Common myeloid progenitor, CD34-positive (primary cell): Measurements from ENCODE around the gene GALNT14.

Source experiments
- CTCF ChIA-PET: fragments of 350-600 bp; sonication (Branson Sonifier 250); formaldehyde crosslinking; loops from one replicate; lab custom pipeline; 2021; ENCODE audit warnings: antibody characterized with exemption; lab: Charles Lee
- POLR2A ChIA-PET: fragments of 350-600 bp; sonication (Branson Sonifier 250); formaldehyde crosslinking; loops from one replicate; lab custom pipeline; 2021; ENCODE audit warnings: antibody characterized with exemption; lab: Charles Lee
- DNase-seq, 3 donors: peaks; one replicate each; pipeline versions ENCODE4 v3.0.0 to v3.0.0-alpha.2; 2013
- H3K27ac ChIP-seq, 2 experiments: 1 replicate in 1 of 2; 2 replicates in 1 of 2; pipeline ENCODE4 v1.7.0; 2013; ENCODE audit warnings: inconsistent platforms in 2 of 2, low read length in 2 of 2, mild to moderate bottlenecking in 2 of 2, low read depth in 1 of 2, moderate library complexity in 1 of 2; ENCODE audit not compliant: severe bottlenecking in 2 of 2, insufficient read depth in 1 of 2, poor library complexity in 1 of 2
- H3K27me3 ChIP-seq, 5 experiments: replicated peaks in 2 of 5; 1 replicate in 3 of 5; 2 replicates in 2 of 5; pipeline versions ENCODE4 v1.6.1 to v1.7.0; 2013; ENCODE audit warnings: low read length in 4 of 5, mild to moderate bottlenecking in 2 of 5, moderate library complexity in 2 of 5, inconsistent platforms in 1 of 5; ENCODE audit not compliant: insufficient read depth in 5 of 5, control insufficient read depth in 4 of 5
- H3K36me3 ChIP-seq, 4 experiments: 1 replicate in 2 of 4; 2 replicates in 2 of 4; pipeline versions ENCODE4 v1.6.1 to v1.7.0; 2013; ENCODE audit warnings: low read length in 3 of 4, control low read depth in 1 of 4, mild to moderate bottlenecking in 1 of 4; ENCODE audit not compliant: control insufficient read depth in 4 of 4, insufficient read depth in 4 of 4
- H3K4me1 ChIP-seq, 4 experiments: 1 replicate in 3 of 4; 2 replicates in 1 of 4; pipeline versions ENCODE4 v1.6.1 to v1.7.1; 2013; ENCODE audit warnings: low read length in 3 of 4, mild to moderate bottlenecking in 3 of 4, control low read depth in 1 of 4, inconsistent platforms in 1 of 4, moderate library complexity in 1 of 4; ENCODE audit not compliant: control insufficient read depth in 4 of 4, insufficient read depth in 4 of 4; ENCODE audit errors: control extremely low read depth in 1 of 4
- H3K4me3 ChIP-seq, 7 experiments: 1 replicate in 4 of 7; 2 replicates in 3 of 7; pipeline versions ENCODE4 v1.5.1 to v1.7.0; 2013; ENCODE audit warnings: mild to moderate bottlenecking in 7 of 7, low read length in 6 of 7, moderate library complexity in 6 of 7, inconsistent platforms in 2 of 7, low read depth in 2 of 7, control low read depth in 1 of 7; ENCODE audit not compliant: insufficient read depth in 4 of 7, control insufficient read depth in 1 of 7; ENCODE audit errors: extremely low read depth in 1 of 7
- H3K9me3 ChIP-seq, 5 experiments: 1 replicate in 4 of 5; 2 replicates in 1 of 5; pipeline versions ENCODE4 v1.6.1 to v1.7.1; 2013; ENCODE audit warnings: low read length in 4 of 5, mild to moderate bottlenecking in 2 of 5, inconsistent platforms in 1 of 5, low read depth in 1 of 5, moderate library complexity in 1 of 5; ENCODE audit not compliant: control insufficient read depth in 4 of 5, insufficient read depth in 2 of 5; ENCODE audit errors: control extremely low read depth in 1 of 5
- WGBS: methylation state at CpG from one replicate; pipeline ENCODE4 v1.1.5; 2013; ENCODE audit not compliant: insufficient coverage; 5-methylcytosine and 5-hydroxymethylcytosine counted together

Gene GALNT14

GRCh38 chr2:31127931-31128330 lies 10.3 kb downstream of the GALNT14 start:
- POLR2A ChIA-PET = no interaction called here
- 94% methylated on average over 3 of the region's 3 CpGs for WGBS
- CTCF ChIA-PET = interaction anchor here (1.3 kb wide), 1 partner anchor 14 kb away, joined by 4 read pairs; no protein-coding TSS in a partner anchor
- no peak overlapping the region for H3K4me3 ChIP-seq
- H3K36me3 ChIP-seq = peaks cover 0 to 2% (median 0%) of the 10 kb centered on the region in 4 experiments
- no peak for DNase-seq
- no peaks in the 10 kb centered on the region for H3K27me3 ChIP-seq
- H3K27ac ChIP-seq = no peak overlapping the region
- peaks cover 0 to 6% (median under 1%) of the 10 kb centered on the region in 4 experiments for H3K4me1 ChIP-seq
- no peaks in the 10 kb centered on the region for H3K9me3 ChIP-seq

GRCh38 chr2:31125918-31126695 lies 12.1 kb downstream of the GALNT14 start:
- CTCF ChIA-PET = interaction anchor here (1.3 to 1.6 kb wide), 3 partner anchors 8 to 264 kb away, joined by 3 to 4 read pairs (median 3); no protein-coding TSS in a partner anchor

GRCh38 chr2:31124904-31125303 lies 13.3 kb downstream of the GALNT14 start:
- Histone ChIP-seq H3K27ac (no peak overlapping the region), H3K4me1 (peaks cover 0 to 6% (median under 1%) of the 10 kb centered on the region in 4 experiments), H3K4me3 (no peak overlapping the region), H3K27me3 (no peaks in the 10 kb centered on the region), H3K36me3 (peaks cover 0 to 11% (median 0%) of the 10 kb centered on the region in 4 experiments), H3K9me3 (no peaks in the 10 kb centered on the region)
- CTCF ChIA-PET = interaction anchor here (0.8 to 1.5 kb wide), 2 partner anchors 9 to 12 kb away, joined by 3 read pairs; no protein-coding TSS in a partner anchor
- POLR2A ChIA-PET = interaction anchor here (1.1 kb wide), 1 partner anchor 11 kb away, joined by 3 read pairs; no protein-coding TSS in a partner anchor
- 100% methylated on average over 2 of the region's 4 CpGs for WGBS
- DNase-seq = no peak

More at GRCh38 chr2:31125918-31126695, 12.1 kb downstream of the GALNT14 start:
- Histone ChIP-seq H3K27me3 (no peaks in the 10 kb centered on the region), H3K36me3 (peaks cover 0 to 9% (median 0%) of the 10 kb centered on the region in 4 experiments), H3K4me1 (peaks cover 0 to 6% (median under 1%) of the 10 kb centered on the region in 4 experiments), H3K27ac (no peak overlapping the region), H3K9me3 (no peaks in the 10 kb centered on the region), H3K4me3 (no peak overlapping the region)
- WGBS = 98% methylated on average over 4 of the region's 6 CpGs
- DNase-seq = no peak
- POLR2A ChIA-PET = no interaction called here

- H3K4me3 ChIP-seq = no peak overlapping the region
- ChIA-PET POLR2A (no interaction called here), CTCF (no interaction called here)
- no peak for DNase-seq
- 100% methylated on average over 6 of the region's 9 CpGs for WGBS
- H3K36me3 ChIP-seq = peaks cover 0 to 11% (median 0%) of the 10 kb centered on the region in 4 experiments
- H3K27me3 ChIP-seq = no peaks in the 10 kb centered on the region
- H3K4me1 ChIP-seq = no peaks in the 10 kb centered on the region
- no peak overlapping the region for H3K27ac ChIP-seq
- H3K9me3 ChIP-seq = no peaks in the 10 kb centered on the region
Measured at GRCh38 chr2:31122133-31122532, 16.1 kb downstream of the GALNT14 start.

GRCh38 chr2:31113765-31114164 lies 24.5 kb downstream of the GALNT14 start:
- CTCF ChIA-PET = interaction anchor here (1.6 to 2.0 kb wide), 2 partner anchors 10 to 14 kb away, joined by 4 to 6 read pairs; no protein-coding TSS in a partner anchor
- H3K4me1 ChIP-seq = peaks cover 0 to 4% (median 0%) of the 10 kb centered on the region in 4 experiments
- H3K27me3 ChIP-seq = no peaks in the 10 kb centered on the region
- H3K9me3 ChIP-seq = no peaks in the 10 kb centered on the region
- DNase-seq = no peak
- H3K4me3 ChIP-seq = no peak overlapping the region
- peaks cover 0 to 5% (median 0%) of the 10 kb centered on the region in 4 experiments for H3K36me3 ChIP-seq
- H3K27ac ChIP-seq = no peak overlapping the region
- POLR2A ChIA-PET = no interaction called here

- Histone ChIP-seq H3K4me3 (no peak overlapping the region), H3K27me3 (no peaks in the 10 kb centered on the region), H3K36me3 (peaks cover 0 to 5% (median 0%) of the 10 kb centered on the region in 4 experiments), H3K27ac (no peak overlapping the region), H3K4me1 (peaks cover 0 to 6% (median 0%) of the 10 kb centered on the region in 4 experiments), H3K9me3 (no peaks in the 10 kb centered on the region)
- ChIA-PET POLR2A (no interaction called here), CTCF (interaction anchor here (1.2 to 1.5 kb wide), 3 partner anchors 13 to 221 kb away, joined by 3 read pairs; partner anchors contain the start of gene GALNT14)
- 100% methylated on average over 3 of the region's 3 CpGs for WGBS
- no peak for DNase-seq
Measured at GRCh38 chr2:31112544-31112943, 25.7 kb downstream of the GALNT14 start.

GRCh38 chr2:31110998-31111397 lies 27.2 kb downstream of the GALNT14 start:
- no peak for DNase-seq
- Histone ChIP-seq H3K4me1 (peaks cover 0 to 6% (median 2%) of the 10 kb centered on the region in 4 experiments), H3K36me3 (peaks cover 0 to 5% (median 0%) of the 10 kb centered on the region in 4 experiments), H3K27me3 (no peaks in the 10 kb centered on the region), H3K9me3 (peaks cover 0 to 3% (median 0%) of the 10 kb centered on the region in 5 experiments), H3K4me3 (no peak overlapping the region), H3K27ac (no peak overlapping the region)
- 100% methylated on average over 3 of the region's 3 CpGs for WGBS
- CTCF ChIA-PET = no interaction called here
- POLR2A ChIA-PET = no interaction called here
